ENCODE measurements around the gene MYRIP. TPM values are rescaled to one million over a fixed set of nuclear protein-coding genes. Genes with fewer than 3 reads are reported as not detected.

MYRIP gene
- total RNA-seq, 1 experiment from 2014 or later, result 0.44 TPM

GRCh38 chr3:40120067-40120692 lies 310.8 kb downstream of the MYRIP start (continued):
- TF ChIP-seq POLR2A (IDR thresholded peaks at IDR 0.05; ENCODE audit: borderline replicate concordance, extremely low read depth, insufficient read depth, insufficient read length), result no peak

DNA sequence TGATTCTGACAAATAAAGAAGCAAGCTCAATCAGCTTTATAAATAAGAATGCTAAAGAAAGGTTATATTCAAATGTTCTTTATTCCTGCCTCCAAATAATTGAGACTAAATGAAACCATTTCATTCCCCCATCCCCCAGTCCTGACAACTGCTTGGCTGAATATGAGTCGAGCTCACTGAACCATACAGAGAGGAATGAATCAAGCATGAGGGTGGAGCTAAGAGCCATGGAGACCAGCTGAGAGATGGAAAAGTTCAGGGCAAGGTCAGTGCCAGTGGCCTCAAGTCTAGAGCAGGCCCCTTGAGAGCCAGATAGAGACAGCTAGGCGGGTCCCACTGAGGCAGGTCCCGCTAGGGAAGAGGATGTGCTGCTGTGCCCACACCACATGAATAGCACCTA lies 311.4 kb downstream of the MYRIP start:
- no peak overlapping the region for H2AFZ ChIP-seq (ENCODE audit: low read depth, low read length, poor library complexity, severe bottlenecking)
- peaks cover 17% of the 10 kb centered on the region in 2 experiments for H3K4me1 ChIP-seq (ENCODE audit: control insufficient read depth in 1 of 2, insufficient read depth in 2 of 2, low read length in 2 of 2)
- DNase-seq (ENCODE audit: low read depth, low spot score) (no peak), ATAC-seq (peak; percentile 72)
- H3K4me3 ChIP-seq (replicated peaks in 1 of 2; ENCODE audit: low read depth in 1 of 2, low read length in 2 of 2), result peak overlapping the region in 1 of 2 experiments; percentile 10; a peak in 1 of 4 replicates
- CTCF ChIA-PET, result no interaction called here
- intact Hi-C loops (cut with micrococcal nuclease), result no loop called here
- H3K27me3 ChIP-seq (ENCODE audit: insufficient read depth, low read length), result no peaks in the 10 kb centered on the region
- no peaks in the 10 kb centered on the region for H3K36me3 ChIP-seq (ENCODE audit: control insufficient read depth in 1 of 2, insufficient read depth in 2 of 2, low read length in 2 of 2)
- no peak overlapping the region for H3K27ac ChIP-seq (ENCODE audit: low read depth, low read length)
- H3K79me2 ChIP-seq (ENCODE audit: insufficient read depth, low read length), result no peaks in the 10 kb centered on the region
- POLR2A ChIA-PET, result no interaction called here
- H4K20me1 ChIP-seq (ENCODE audit: insufficient read depth), result no peaks in the 10 kb centered on the region
- no TSS peak for BruUV-seq (replicated peaks)
- RAD21 ChIA-PET (ENCODE audit: low non-redundant PET in 1 of 2, low total read pairs in 2 of 2, uncharacterized antibody in 2 of 2, unreplicated experiment in 2 of 2), result no interaction called here
- no peaks in the 10 kb centered on the region for H3K9me2 ChIP-seq (ENCODE audit: insufficient read depth)
- no peak overlapping the region for H3K9ac ChIP-seq (ENCODE audit: low read length)
- no peaks in the 10 kb centered on the region for H3K9me3 ChIP-seq (ENCODE audit: control insufficient read depth in 1 of 2, insufficient read depth in 1 of 2, low read depth in 1 of 2, low read length in 2 of 2)
- H3K4me2 ChIP-seq (ENCODE audit: low read length), result peak overlapping the region; percentile 48; the same call in 1 of the 2 replicates
- TF ChIP-seq MAX (IDR thresholded peaks at IDR 0.05), result no peak
- no peak for TF ChIP-seq RAD21 (IDR thresholded peaks at IDR 0.05; ENCODE audit: low read depth)
- TF ChIP-seq JUND (IDR thresholded peaks at IDR 0.05), result no peak
- TF ChIP-seq ELF1 (IDR thresholded peaks at IDR 0.05; ENCODE audit: borderline replicate concordance, low read depth), result no peak
- TF ChIP-seq EZH2 (IDR thresholded peaks at IDR 0.05), result no peak
- TF ChIP-seq SIN3A (IDR thresholded peaks at IDR 0.05; ENCODE audit: low read depth), result no peak
- no peak for TF ChIP-seq POLR2AphosphoS5 (IDR thresholded peaks at IDR 0.05; ENCODE audit: low read depth, low read length)
- no peak for TF ChIP-seq TCF7L2 (IDR thresholded peaks at IDR 0.05; ENCODE audit: borderline replicate concordance, extremely low read depth, insufficient read depth, insufficient read length)
- TF ChIP-seq, protein P1, sequence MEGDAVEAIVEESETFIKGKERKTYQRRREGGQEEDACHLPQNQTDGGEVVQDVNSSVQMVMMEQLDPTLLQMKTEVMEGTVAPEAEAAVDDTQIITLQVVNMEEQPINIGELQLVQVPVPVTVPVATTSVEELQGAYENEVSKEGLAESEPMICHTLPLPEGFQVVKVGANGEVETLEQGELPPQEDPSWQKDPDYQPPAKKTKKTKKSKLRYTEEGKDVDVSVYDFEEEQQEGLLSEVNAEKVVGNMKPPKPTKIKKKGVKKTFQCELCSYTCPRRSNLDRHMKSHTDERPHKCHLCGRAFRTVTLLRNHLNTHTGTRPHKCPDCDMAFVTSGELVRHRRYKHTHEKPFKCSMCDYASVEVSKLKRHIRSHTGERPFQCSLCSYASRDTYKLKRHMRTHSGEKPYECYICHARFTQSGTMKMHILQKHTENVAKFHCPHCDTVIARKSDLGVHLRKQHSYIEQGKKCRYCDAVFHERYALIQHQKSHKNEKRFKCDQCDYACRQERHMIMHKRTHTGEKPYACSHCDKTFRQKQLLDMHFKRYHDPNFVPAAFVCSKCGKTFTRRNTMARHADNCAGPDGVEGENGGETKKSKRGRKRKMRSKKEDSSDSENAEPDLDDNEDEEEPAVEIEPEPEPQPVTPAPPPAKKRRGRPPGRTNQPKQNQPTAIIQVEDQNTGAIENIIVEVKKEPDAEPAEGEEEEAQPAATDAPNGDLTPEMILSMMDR (IDR thresholded peaks at IDR 0.05 in 2 of 3, conservative IDR thresholded peaks at IDR 0.05 in 1 of 3; ENCODE audit: borderline replicate concordance in 1 of 3, insufficient read depth in 1 of 3, low read depth in 2 of 3, low read length in 2 of 3), result no peak
- no peak for TF ChIP-seq EZH2phosphoT487 (IDR thresholded peaks at IDR 0.05; ENCODE audit: borderline replicate concordance)
- TF ChIP-seq POLR2A (IDR thresholded peaks at IDR 0.05; ENCODE audit: borderline replicate concordance, extremely low read depth, insufficient read depth, insufficient read length), result no peak
- no peak for TF ChIP-seq FOSL1 (IDR thresholded peaks at IDR 0.05; ENCODE audit: low read depth)
- TF ChIP-seq CEBPB (IDR thresholded peaks at IDR 0.05; ENCODE audit: low read depth), result no peak
- TF ChIP-seq EGR1 (IDR thresholded peaks at IDR 0.05; ENCODE audit: low read depth), result no peak
- TF ChIP-seq YY1 (IDR thresholded peaks at IDR 0.05; ENCODE audit: extremely low read depth, insufficient replicate concordance, low read depth, low read length), result no peak
- no peak for TF ChIP-seq ZFX (IDR thresholded peaks at IDR 0.05)
- no peak for TF ChIP-seq ZNF274 (IDR thresholded peaks at IDR 0.05; ENCODE audit: low read depth, low read length)
- TF ChIP-seq SRF (IDR thresholded peaks at IDR 0.05; ENCODE audit: low read depth), result no peak
- TF ChIP-seq, protein P2, sequence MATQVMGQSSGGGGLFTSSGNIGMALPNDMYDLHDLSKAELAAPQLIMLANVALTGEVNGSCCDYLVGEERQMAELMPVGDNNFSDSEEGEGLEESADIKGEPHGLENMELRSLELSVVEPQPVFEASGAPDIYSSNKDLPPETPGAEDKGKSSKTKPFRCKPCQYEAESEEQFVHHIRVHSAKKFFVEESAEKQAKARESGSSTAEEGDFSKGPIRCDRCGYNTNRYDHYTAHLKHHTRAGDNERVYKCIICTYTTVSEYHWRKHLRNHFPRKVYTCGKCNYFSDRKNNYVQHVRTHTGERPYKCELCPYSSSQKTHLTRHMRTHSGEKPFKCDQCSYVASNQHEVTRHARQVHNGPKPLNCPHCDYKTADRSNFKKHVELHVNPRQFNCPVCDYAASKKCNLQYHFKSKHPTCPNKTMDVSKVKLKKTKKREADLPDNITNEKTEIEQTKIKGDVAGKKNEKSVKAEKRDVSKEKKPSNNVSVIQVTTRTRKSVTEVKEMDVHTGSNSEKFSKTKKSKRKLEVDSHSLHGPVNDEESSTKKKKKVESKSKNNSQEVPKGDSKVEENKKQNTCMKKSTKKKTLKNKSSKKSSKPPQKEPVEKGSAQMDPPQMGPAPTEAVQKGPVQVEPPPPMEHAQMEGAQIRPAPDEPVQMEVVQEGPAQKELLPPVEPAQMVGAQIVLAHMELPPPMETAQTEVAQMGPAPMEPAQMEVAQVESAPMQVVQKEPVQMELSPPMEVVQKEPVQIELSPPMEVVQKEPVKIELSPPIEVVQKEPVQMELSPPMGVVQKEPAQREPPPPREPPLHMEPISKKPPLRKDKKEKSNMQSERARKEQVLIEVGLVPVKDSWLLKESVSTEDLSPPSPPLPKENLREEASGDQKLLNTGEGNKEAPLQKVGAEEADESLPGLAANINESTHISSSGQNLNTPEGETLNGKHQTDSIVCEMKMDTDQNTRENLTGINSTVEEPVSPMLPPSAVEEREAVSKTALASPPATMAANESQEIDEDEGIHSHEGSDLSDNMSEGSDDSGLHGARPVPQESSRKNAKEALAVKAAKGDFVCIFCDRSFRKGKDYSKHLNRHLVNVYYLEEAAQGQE (IDR thresholded peaks at IDR 0.05; ENCODE audit: low read depth), result no peak

Data from HCT116 (cell line).